Activated CD4-positive, alpha-beta T cell treated with anti-CD3 and anti-CD28 coated beads, Interleukin-2, amount 10 ng/mL, durations not matched to agents 24 days and 14 days (primary cell): Measurements from ENCODE around the gene SWT1. TPM values are rescaled to one million over a fixed set of nuclear protein-coding genes. Genes with fewer than 3 reads are reported as not detected.
A peak's percentile ranks its signal among the peaks of the same experiment; 100 is the strongest.
"Not testable (repeated sequence)": the region's sequence is repeated elsewhere in the genome, so short reads cannot be mapped to it uniquely, and the experiment has no call there.

Source experiments
- DNase-seq: peaks from one replicate; pipeline ENCODE4 v3.0.0; 2022
- H3K27ac Mint-ChIP-seq: one replicate; pipeline ENCODE4 v1.8.0; 2022; ENCODE audit warnings: mild to moderate bottlenecking, mixed read lengths
- H3K27me3 Mint-ChIP-seq: one replicate; pipeline ENCODE4 v1.8.0; 2022; ENCODE audit warnings: mixed read lengths
- H3K36me3 Mint-ChIP-seq: one replicate; pipeline ENCODE4 v1.8.0; 2022; ENCODE audit warnings: low read depth, mild to moderate bottlenecking, mixed read lengths
- H3K4me1 Mint-ChIP-seq: one replicate; pipeline ENCODE4 v1.8.0; 2021; ENCODE audit warnings: mixed read lengths
- H3K4me3 Mint-ChIP-seq: one replicate; pipeline ENCODE4 v1.8.0; 2022; ENCODE audit warnings: mild to moderate bottlenecking, moderate library complexity, mixed read lengths
- H3K9me3 Mint-ChIP-seq: one replicate; pipeline ENCODE4 v1.8.0; 2021; ENCODE audit warnings: mixed read lengths
- intact Hi-C: fragments of 100-400 bp; cut with micrococcal nuclease; formaldehyde crosslinking; loops from one replicate; pipeline ENCODE4 v1.15.1; 2023
- total RNA-seq: library from RNA; stranded (reverse); gene quantifications from 2 replicates; pipeline ENCODE4 v1.2.3, GENCODE V29; 2022

SWT1 gene
- total RNA-seq, 1 donor from 2014 or later: 1.8 TPM

DNA sequence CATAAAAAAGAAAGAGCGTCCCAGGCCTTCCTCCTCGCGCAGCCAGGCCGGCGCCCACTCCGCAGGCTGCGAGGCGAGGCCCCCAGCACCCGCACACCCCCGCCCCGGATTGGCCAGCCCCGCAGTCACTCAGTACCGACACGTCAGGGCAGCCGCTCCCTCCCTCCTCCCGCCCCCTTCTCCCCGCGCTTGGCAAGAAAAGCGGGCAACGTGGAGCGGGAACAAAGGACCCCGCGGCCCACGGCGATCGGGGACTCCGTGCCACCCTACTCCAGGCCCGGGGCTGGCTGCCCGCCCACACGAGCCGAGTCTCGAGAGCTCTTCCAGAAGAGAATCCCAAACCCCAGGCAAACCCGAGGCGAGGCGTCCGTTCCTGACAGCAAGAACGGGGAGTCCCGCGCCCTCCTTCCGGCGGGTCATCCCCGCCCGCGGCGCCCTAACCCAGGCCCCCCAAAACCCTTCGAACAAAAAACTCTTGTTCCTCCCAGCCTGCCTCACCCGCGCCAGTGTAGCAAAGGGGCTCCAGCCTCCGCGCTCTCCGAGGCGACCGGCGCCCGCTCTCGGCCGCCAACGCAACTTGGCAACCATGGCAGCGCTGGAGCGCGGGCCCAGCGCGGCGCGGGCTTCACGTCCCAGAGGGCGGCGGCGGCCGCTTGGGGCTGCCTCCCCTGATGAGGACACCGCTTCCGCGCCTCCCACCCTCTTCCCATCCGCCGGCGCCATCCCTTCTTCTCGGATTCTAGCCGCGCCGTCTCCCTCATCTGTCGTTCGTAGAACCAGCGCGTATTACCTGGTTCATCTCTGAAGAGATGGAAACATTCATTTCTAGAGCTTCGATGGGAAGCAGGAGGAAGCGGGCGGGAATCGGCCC is 159.4 kb downstream of the SWT1 start:
- H3K36me3 Mint-ChIP-seq: peaks cover 45% of the 10 kb centered on the region
- H3K4me3 Mint-ChIP-seq: peak overlapping the region; percentile 95
- H3K9me3 Mint-ChIP-seq: peaks cover 9% of the 10 kb centered on the region
- peak; percentile 96 for DNase-seq
- H3K4me1 Mint-ChIP-seq: peaks cover 45% of the 10 kb centered on the region
- H3K27ac Mint-ChIP-seq: peak overlapping the region; percentile 95
- intact Hi-C loops: loop anchor here (1.0 to 5.0 kb wide), 10 partner anchors 104 to 1059 kb away; partner anchors contain the start of genes ODR4, RNF2, SWT1 and TPR
- H3K27me3 Mint-ChIP-seq: no peaks in the 10 kb centered on the region

GRCh38 chr1:185317034-185317885 is 160.3 kb downstream of the SWT1 start, which contains the start of gene IVNS1ABP:
Gene IVNS1ABP, minus strand, starts transcription at chr1:185317243. Its CDS starts 7,750 bp downstream, at chr1:185309493.
- peak; percentile 98 for DNase-seq
- Mint-ChIP-seq H3K9me3 (peaks cover 9% of the 10 kb centered on the region), H3K36me3 (peaks cover 38% of the 10 kb centered on the region), H3K4me1 (peaks cover 39% of the 10 kb centered on the region), H3K27me3 (no peaks in the 10 kb centered on the region), H3K4me3 (peak within 1 kb of the TSS; percentile 95), H3K27ac (peak within 1 kb of the TSS; percentile 95)
- intact Hi-C loops: loop anchor here (1.0 to 5.0 kb wide), 9 partner anchors 103 to 1058 kb away; partner anchors contain the start of genes ODR4, RNF2 and TPR

- peak overlapping the region; percentile 95 for H3K27ac Mint-ChIP-seq
- intact Hi-C loops: loop anchor here (1.0 to 5.0 kb wide), 9 partner anchors 102 to 1057 kb away; partner anchors contain the start of genes ODR4, RNF2 and TPR
- H3K36me3 Mint-ChIP-seq: peaks cover 37% of the 10 kb centered on the region
Measured at GRCh38 chr1:185317886-185318310, 160.9 kb downstream of the SWT1 start.

GRCh38 chr1:185318431-185319138 is 161.6 kb downstream of the SWT1 start:
- intact Hi-C loops: loop anchor here (1.0 to 5.0 kb wide), 3 partner anchors 21 to 426 kb away; no protein-coding TSS in a partner anchor
- Mint-ChIP-seq H3K27me3 (no peaks in the 10 kb centered on the region), H3K27ac (peak overlapping the region; percentile 95), H3K9me3 (peaks cover 9% of the 10 kb centered on the region), H3K4me3 (peak overlapping the region; percentile 95), H3K36me3 (peaks cover 37% of the 10 kb centered on the region), H3K4me1 (peaks cover 30% of the 10 kb centered on the region)
- no peak for DNase-seq

More at GRCh38 chr1:185317886-185318310, 160.9 kb downstream of the SWT1 start:
- H3K4me1 Mint-ChIP-seq: peaks cover 36% of the 10 kb centered on the region
- H3K4me3 Mint-ChIP-seq: peak overlapping the region; percentile 95
- peaks cover 9% of the 10 kb centered on the region for H3K9me3 Mint-ChIP-seq
- DNase-seq: peak; percentile 92
- no peaks in the 10 kb centered on the region for H3K27me3 Mint-ChIP-seq

DNA sequence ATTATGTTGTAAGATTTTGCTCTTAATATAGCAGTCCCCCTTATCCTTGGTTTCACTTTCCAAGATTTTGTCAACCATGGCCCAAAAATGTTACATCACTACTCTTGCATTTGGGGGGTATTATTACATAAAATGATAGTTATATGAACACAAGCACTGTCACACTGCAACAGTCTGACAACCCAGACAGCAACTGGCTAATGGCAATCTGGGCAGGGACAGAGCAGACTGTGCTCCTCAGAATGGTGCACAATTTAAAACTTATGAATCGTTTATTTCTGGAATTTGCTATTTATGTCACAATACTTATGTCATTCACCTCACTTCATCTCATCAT is 162.1 kb downstream of the SWT1 start:
- intact Hi-C loops: loop anchor here (1.0 to 5.0 kb wide), 3 partner anchors 20 to 427 kb away; no protein-coding TSS in a partner anchor
- Mint-ChIP-seq H3K27me3 (no peaks in the 10 kb centered on the region), H3K36me3 (peaks cover 33% of the 10 kb centered on the region), H3K4me1 (peaks cover 25% of the 10 kb centered on the region), H3K4me3 (peak overlapping the region; percentile 95), H3K27ac (no peak overlapping the region), H3K9me3 (peaks cover 9% of the 10 kb centered on the region)
- no peak for DNase-seq

DNA sequence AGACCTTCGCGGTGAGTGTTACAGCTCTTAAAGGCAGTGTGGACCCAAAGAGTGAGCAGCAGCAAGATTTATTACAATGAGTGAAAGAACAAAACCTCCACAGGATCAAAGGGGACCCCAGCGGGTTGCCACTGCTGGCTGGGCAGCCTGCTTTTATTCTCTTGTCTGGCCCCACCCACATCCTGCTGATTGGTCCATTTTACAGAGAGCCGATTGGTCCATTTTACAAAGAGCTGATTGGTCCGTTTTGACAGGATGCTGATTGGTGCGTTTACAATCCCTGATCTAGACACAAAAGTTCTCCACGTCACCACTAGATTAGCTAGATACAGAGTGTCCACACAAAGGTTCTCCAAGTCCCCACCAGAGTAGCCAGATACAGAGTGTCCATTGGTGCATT is 164.1 kb downstream of the SWT1 start:
- H3K27me3 Mint-ChIP-seq, H3K9me3 Mint-ChIP-seq, intact Hi-C loops, H3K4me3 Mint-ChIP-seq, DNase-seq, H3K27ac Mint-ChIP-seq: not testable (repeated sequence)
- H3K4me1 Mint-ChIP-seq: peaks cover 19% of the 10 kb centered on the region
- peaks cover 19% of the 10 kb centered on the region for H3K36me3 Mint-ChIP-seq

DNA sequence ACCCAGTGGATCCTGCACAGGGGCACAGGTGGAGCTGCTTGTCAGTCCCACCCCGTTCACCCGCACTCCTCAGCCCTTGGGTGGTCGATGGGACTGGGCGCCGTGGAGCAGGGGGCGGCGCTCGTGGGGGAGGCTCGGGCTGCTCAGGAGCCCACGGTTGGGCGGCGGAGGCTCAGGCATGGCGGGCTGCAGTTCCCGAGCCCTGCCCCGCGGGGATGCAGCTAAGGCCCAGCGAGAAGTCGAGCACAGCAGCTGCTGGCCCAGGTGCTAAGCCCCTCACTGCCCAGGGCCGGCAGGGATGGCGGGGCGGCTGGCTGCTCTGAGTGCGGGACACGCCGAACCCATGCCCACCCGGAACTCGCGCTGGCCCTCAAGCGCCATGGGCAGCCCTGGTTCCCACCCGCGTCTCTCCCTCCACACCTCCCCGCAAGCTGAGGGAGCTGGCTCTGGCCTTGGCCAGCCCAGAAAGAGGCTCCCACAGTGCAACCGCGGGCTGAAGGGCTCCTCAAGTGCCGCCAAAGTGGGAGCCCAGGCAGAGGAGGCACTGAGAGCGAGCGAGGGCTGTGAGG is 164.8 kb downstream of the SWT1 start:
- H3K4me1 Mint-ChIP-seq: peaks cover 19% of the 10 kb centered on the region
- H3K27me3 Mint-ChIP-seq, DNase-seq, H3K4me3 Mint-ChIP-seq, intact Hi-C loops, H3K27ac Mint-ChIP-seq: not testable (repeated sequence)
- H3K36me3 Mint-ChIP-seq: peaks cover 17% of the 10 kb centered on the region
- H3K9me3 Mint-ChIP-seq: peaks cover 12% of the 10 kb centered on the region

DNA sequence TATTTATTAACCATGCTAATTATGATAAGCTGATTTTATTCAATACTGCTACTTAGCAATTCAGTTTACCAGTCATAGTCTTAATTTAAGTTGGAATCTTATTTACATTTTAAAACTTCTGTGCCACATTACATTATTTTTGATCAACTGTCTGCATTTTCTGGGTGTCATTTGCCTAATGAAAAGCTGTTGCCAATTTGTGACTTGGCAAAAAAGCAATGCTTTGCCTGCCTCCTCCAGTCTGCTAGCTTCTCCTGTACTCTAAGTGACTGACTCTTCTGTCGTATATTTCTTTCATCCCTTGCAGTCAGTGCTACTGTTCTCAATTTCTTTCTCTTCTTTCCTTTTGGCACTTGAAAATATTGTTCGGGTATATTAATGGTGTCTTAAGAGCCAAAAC is 165.7 kb downstream of the SWT1 start:
- Mint-ChIP-seq H3K27me3 (no peaks in the 10 kb centered on the region), H3K36me3 (peaks cover 20% of the 10 kb centered on the region), H3K9me3 (peaks cover 16% of the 10 kb centered on the region), H3K27ac (no peak overlapping the region), H3K4me1 (peaks cover 16% of the 10 kb centered on the region), H3K4me3 (no peak overlapping the region)
- intact Hi-C loops: no loop called here
- DNase-seq: no peak

GRCh38 chr1:185324118-185324517 is 167.2 kb downstream of the SWT1 start:
- no peak overlapping the region for H3K4me3 Mint-ChIP-seq
- no peaks in the 10 kb centered on the region for H3K27me3 Mint-ChIP-seq
- peaks cover 22% of the 10 kb centered on the region for H3K36me3 Mint-ChIP-seq
- peaks cover 8% of the 10 kb centered on the region for H3K4me1 Mint-ChIP-seq
- DNase-seq: no peak
- H3K27ac Mint-ChIP-seq: no peak overlapping the region
- peaks cover 23% of the 10 kb centered on the region for H3K9me3 Mint-ChIP-seq
- intact Hi-C loops: no loop called here

- Mint-ChIP-seq H3K27ac (no peak overlapping the region), H3K4me3 (no peak overlapping the region), H3K36me3 (peaks cover 20% of the 10 kb centered on the region), H3K27me3 (no peaks in the 10 kb centered on the region), H3K4me1 (peaks cover 6% of the 10 kb centered on the region), H3K9me3 (peaks cover 23% of the 10 kb centered on the region)
- intact Hi-C loops: no loop called here
- no peak for DNase-seq
Measured at GRCh38 chr1:185325413-185325812, 168.4 kb downstream of the SWT1 start.

GRCh38 chr1:185328255-185328654 is 171.3 kb downstream of the SWT1 start:
- H3K36me3 Mint-ChIP-seq: peaks cover 12% of the 10 kb centered on the region
- intact Hi-C loops: no loop called here
- H3K27me3 Mint-ChIP-seq: no peaks in the 10 kb centered on the region
- peaks cover 7% of the 10 kb centered on the region for H3K4me1 Mint-ChIP-seq
- no peak for DNase-seq
- no peak overlapping the region for H3K27ac Mint-ChIP-seq
- peaks cover 14% of the 10 kb centered on the region for H3K9me3 Mint-ChIP-seq
- no peak overlapping the region for H3K4me3 Mint-ChIP-seq

DNA sequence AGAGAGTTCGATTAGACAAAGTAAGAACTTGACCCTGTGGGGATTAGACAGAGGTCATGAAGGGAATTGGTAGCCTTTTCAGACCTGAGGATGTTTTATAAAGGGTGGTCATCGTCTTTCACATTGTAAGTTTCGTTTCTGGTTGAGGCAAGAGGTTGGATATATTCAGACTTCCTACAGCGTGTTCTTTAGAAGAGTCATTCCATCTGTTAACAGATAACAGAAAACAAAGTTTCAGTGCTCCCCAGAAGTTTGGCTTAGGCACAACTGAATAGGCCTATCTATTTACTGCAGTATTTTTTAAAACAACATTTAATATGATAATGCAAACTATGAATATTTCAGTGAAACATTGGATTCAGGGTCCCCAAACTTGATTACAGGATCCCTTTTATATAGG is 177.2 kb downstream of the SWT1 start:
- DNase-seq: no peak
- intact Hi-C loops: no loop called here
- Mint-ChIP-seq H3K4me1 (peaks cover 25% of the 10 kb centered on the region), H3K9me3 (peaks cover 9% of the 10 kb centered on the region), H3K27me3 (peaks cover 2% of the 10 kb centered on the region), H3K4me3 (no peak overlapping the region), H3K27ac (no peak overlapping the region), H3K36me3 (peaks cover 9% of the 10 kb centered on the region)

DNA sequence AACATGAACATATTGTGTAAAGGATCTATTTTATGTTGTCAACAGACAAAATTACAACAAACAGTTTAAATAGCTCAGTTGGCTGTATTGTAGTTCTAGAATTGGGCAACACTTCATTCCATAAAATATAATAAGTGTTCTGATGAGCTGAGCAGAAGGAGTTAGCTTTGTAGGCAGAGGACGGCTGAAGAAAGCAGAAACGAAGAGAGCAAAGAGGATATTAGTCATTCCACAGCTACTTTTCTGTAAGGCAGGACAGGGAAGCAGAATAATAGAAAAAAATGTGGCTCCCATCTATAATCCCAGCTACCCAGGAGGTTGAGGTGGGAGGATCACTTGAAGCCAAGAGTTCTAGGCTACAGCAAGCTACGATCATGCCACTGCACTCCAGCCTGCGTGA is 180.3 kb downstream of the SWT1 start:
- Mint-ChIP-seq H3K27me3 (peaks cover 2% of the 10 kb centered on the region), H3K4me3 (no peak overlapping the region), H3K4me1 (peaks cover 40% of the 10 kb centered on the region), H3K36me3 (peaks cover 8% of the 10 kb centered on the region), H3K27ac (no peak overlapping the region), H3K9me3 (peaks cover 14% of the 10 kb centered on the region)
- DNase-seq: no peak
- intact Hi-C loops: loop anchor here (5.0 kb wide), 3 partner anchors 40 to 225 kb away; no protein-coding TSS in a partner anchor
